Measurements from ENCODE around the gene FAM209B.

DNA sequence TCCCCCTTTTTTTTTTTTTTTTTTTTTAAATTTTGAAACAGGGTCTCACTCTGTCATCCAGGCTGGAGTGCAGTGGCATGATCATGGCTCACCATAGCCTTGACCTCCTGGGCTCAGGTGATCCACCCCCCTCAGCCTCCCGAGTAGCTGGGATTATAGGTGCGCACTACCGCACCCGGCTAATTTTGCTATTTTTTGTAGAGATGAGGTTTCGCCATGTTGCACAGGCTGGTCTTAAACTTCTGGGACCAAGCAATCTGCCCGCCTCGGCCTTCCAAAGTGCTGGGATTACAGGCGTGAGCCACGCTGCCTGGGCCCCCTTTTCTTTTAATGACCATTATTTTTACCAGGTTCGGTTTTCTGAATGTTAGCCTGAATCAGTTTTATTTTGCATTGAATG is 13.5 kb upstream of the FAM209B start:
- TF ChIP-seq, protein P1, sequence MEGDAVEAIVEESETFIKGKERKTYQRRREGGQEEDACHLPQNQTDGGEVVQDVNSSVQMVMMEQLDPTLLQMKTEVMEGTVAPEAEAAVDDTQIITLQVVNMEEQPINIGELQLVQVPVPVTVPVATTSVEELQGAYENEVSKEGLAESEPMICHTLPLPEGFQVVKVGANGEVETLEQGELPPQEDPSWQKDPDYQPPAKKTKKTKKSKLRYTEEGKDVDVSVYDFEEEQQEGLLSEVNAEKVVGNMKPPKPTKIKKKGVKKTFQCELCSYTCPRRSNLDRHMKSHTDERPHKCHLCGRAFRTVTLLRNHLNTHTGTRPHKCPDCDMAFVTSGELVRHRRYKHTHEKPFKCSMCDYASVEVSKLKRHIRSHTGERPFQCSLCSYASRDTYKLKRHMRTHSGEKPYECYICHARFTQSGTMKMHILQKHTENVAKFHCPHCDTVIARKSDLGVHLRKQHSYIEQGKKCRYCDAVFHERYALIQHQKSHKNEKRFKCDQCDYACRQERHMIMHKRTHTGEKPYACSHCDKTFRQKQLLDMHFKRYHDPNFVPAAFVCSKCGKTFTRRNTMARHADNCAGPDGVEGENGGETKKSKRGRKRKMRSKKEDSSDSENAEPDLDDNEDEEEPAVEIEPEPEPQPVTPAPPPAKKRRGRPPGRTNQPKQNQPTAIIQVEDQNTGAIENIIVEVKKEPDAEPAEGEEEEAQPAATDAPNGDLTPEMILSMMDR (IDR thresholded peaks at IDR 0.05): no peak
- TF ChIP-seq POLR2AphosphoS5 (IDR thresholded peaks at IDR 0.05): no peak

Measured in transverse colon (tissue), 4 donors.